ENCODE measurements around the gene CRBN. TPM values are rescaled to one million over a fixed set of nuclear protein-coding genes. Genes with fewer than 3 reads are reported as not detected.

The CRBN gene
- total RNA-seq, result 100 to 1,000 TPM in 1 of 4 donors, 10 to 100 TPM in 3; 31.2 to 158 (median 83.0) TPM

GRCh38 chr3:3179407-3180094, at the start of gene CRBN:
TSS of gene CRBN (minus strand) at chr3:3179691. CDS start at chr3:3179687, 4 bp downstream.
- Histone ChIP-seq H3K9me3 (no peaks in the 10 kb centered on the region), H3K27ac (peak within 1 kb of the TSS; percentile 80 to 89 (median 82)), H3K4me1 (peaks cover 10 to 35% (median 16%) of the 10 kb centered on the region in 4 donors), H3K36me3 (peaks cover 0 to 6% (median 0%) of the 10 kb centered on the region in 4 donors), H3K4me3 (peak within 1 kb of the TSS; percentile 70 to 97 (median 88)), H3K27me3 (no peaks in the 10 kb centered on the region)
- peak; percentile 89 for DNase-seq
- WGBS, 2 donors (ENCODE audit: low coverage in 1 of 2), result 0% methylated on average over 1 to 37 of the region's 56 CpGs
- in situ Hi-C loops (cut with MboI; ENCODE audit: low pct_ligation_motif_present in 1 of 4, low pct_unique_long_range_greater_than_20kb in 1 of 4, low sequenced_read_pairs in 3 of 4) (no loop called here), intact Hi-C loops (cut with DNase I; ENCODE audit: low total_unique reads) (no loop called here)
- TF ChIP-seq EP300 (IDR thresholded peaks at IDR 0.05; ENCODE audit: low read depth), result no peak
- TF ChIP-seq CTCF (IDR thresholded peaks at IDR 0.05), result peak; percentile 90 to 99 (median 97)
- TF ChIP-seq POLR2AphosphoS5 (IDR thresholded peaks at IDR 0.05), result peak; percentile 80 to 89 (median 86)
- TF ChIP-seq POLR2A (IDR thresholded peaks at IDR 0.05), result peak; percentile 85

- DNase-seq, result no peak
- 44% methylated on average over 1 of the region's 1 CpG; no CpG with 5 or more reads in 1 of the 2 donors for WGBS, 2 donors (ENCODE audit: low coverage in 1 of 2)
- in situ Hi-C loops (cut with MboI; ENCODE audit: low pct_ligation_motif_present in 1 of 4, low pct_unique_long_range_greater_than_20kb in 1 of 4, low sequenced_read_pairs in 3 of 4) (no loop called here), intact Hi-C loops (cut with DNase I; ENCODE audit: low total_unique reads) (no loop called here)
- no peaks in the 10 kb centered on the region for H3K36me3 ChIP-seq
- no peak overlapping the region for H3K27ac ChIP-seq
- no peak for TF ChIP-seq CTCF (IDR thresholded peaks at IDR 0.05)
- TF ChIP-seq EP300 (IDR thresholded peaks at IDR 0.05; ENCODE audit: low read depth), result no peak
- TF ChIP-seq POLR2A (IDR thresholded peaks at IDR 0.05), result no peak
- TF ChIP-seq POLR2AphosphoS5 (IDR thresholded peaks at IDR 0.05), result no peak
- H3K9me3 ChIP-seq, result no peaks in the 10 kb centered on the region
- no peak overlapping the region for H3K4me3 ChIP-seq
- no peaks in the 10 kb centered on the region for H3K27me3 ChIP-seq
- no peaks in the 10 kb centered on the region for H3K4me1 ChIP-seq
Measured at GRCh38 chr3:3227640-3228039, 48.1 kb upstream of the CRBN start.

- DNase-seq, result no peak
- Histone ChIP-seq H3K4me3 (no peak overlapping the region), H3K36me3 (no peaks in the 10 kb centered on the region), H3K9me3 (no peaks in the 10 kb centered on the region), H3K4me1 (no peaks in the 10 kb centered on the region), H3K27ac (no peak overlapping the region), H3K27me3 (no peaks in the 10 kb centered on the region)
- WGBS, 2 donors (ENCODE audit: low coverage in 1 of 2), result 49% methylated on average over 2 of the region's 2 CpGs; no CpG with 5 or more reads in 1 of the 2 donors
- TF ChIP-seq CTCF (IDR thresholded peaks at IDR 0.05) (no peak), EP300 (IDR thresholded peaks at IDR 0.05; ENCODE audit: low read depth) (no peak), POLR2AphosphoS5 (IDR thresholded peaks at IDR 0.05) (no peak), POLR2A (IDR thresholded peaks at IDR 0.05) (no peak)
- intact Hi-C loops (cut with DNase I; ENCODE audit: low total_unique reads) (no loop called here), in situ Hi-C loops (cut with MboI; ENCODE audit: low pct_ligation_motif_present in 1 of 4, low pct_unique_long_range_greater_than_20kb in 1 of 4, low sequenced_read_pairs in 3 of 4) (loop anchor here in 1 of 4 donors (25.0 kb wide), 1 partner anchor 766 kb away; no protein-coding TSS in a partner anchor)
Measured at GRCh38 chr3:3221528-3221927, 42.0 kb upstream of the CRBN start.

- WGBS, 2 donors (ENCODE audit: low coverage in 1 of 2), result 55% methylated on average over 4 of the region's 4 CpGs; no CpG with 5 or more reads in 1 of the 2 donors
- TF ChIP-seq POLR2AphosphoS5 (IDR thresholded peaks at IDR 0.05) (no peak), POLR2A (IDR thresholded peaks at IDR 0.05) (no peak), CTCF (IDR thresholded peaks at IDR 0.05) (no peak), EP300 (IDR thresholded peaks at IDR 0.05; ENCODE audit: low read depth) (no peak)
Measured at GRCh38 chr3:3216401-3216800, 36.9 kb upstream of the CRBN start.

More at GRCh38 chr3:3216401-3216800, 36.9 kb upstream of the CRBN start:
- no peaks in the 10 kb centered on the region for H3K9me3 ChIP-seq
- H3K27ac ChIP-seq, result no peak overlapping the region
- no peak for DNase-seq
- H3K36me3 ChIP-seq, result no peaks in the 10 kb centered on the region
- H3K4me3 ChIP-seq, result no peak overlapping the region
- in situ Hi-C loops (cut with MboI; ENCODE audit: low pct_ligation_motif_present in 1 of 4, low pct_unique_long_range_greater_than_20kb in 1 of 4, low sequenced_read_pairs in 3 of 4) (loop anchor here in 1 of 4 donors (25.0 kb wide), 1 partner anchor 771 kb away; no protein-coding TSS in a partner anchor), intact Hi-C loops (cut with DNase I; ENCODE audit: low total_unique reads) (no loop called here)
- no peaks in the 10 kb centered on the region for H3K4me1 ChIP-seq
- no peaks in the 10 kb centered on the region for H3K27me3 ChIP-seq
